ENCODE data around the gene GPR146. TPM values are rescaled to one million over a fixed set of nuclear protein-coding genes. Genes with fewer than 3 reads are reported as not detected.

Gene GPR146
- total RNA-seq, 1 donor from 2014 or later = 2.2 TPM

DNA sequence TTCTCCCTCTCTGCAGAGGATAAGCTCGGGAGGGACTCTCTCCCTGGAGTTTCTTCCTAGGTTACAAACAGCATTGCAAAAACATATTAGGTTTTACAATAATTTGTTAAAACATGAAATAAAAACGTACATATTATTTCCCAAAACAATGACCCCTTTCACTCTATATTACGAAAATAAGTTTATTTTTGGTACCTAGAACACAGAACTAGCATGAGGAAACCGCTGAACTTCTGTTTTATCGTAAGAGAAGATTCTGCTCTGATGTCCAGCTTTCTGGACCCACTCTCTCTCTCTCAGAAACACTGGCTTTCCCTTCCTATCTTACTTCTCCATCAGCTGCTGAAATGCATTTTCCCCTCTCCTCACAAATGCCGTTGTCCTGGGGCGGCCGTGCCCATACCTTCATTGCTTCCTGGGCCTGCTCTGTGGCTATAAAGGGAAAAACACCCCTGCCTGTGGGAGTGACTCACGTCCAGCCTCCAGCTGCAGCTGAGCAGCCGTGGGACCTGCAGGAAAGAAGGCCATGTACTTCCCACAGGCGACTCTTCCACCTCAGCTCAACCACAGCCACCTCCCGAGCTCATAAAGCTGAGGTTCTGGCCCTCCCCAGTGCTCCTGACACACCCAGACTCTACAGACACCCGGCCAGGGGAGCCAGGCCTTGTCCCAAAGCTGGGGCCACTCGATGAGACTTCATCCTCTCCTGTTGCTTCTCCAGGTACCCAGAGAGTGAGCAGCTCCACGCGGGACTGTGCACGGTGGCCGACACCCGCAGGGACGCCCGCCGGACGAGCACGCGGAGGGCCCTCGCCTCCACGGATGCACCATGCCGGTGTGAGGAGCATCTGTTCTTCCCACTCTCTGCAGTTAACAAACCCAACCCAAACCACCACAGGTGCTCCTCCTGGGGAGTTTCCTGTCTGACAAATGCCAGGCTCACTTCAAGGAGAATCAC lies 46.6 kb downstream of the GPR146 start:
- DNase-seq (ENCODE audit: low read depth) = peak; percentile 54

DNA sequence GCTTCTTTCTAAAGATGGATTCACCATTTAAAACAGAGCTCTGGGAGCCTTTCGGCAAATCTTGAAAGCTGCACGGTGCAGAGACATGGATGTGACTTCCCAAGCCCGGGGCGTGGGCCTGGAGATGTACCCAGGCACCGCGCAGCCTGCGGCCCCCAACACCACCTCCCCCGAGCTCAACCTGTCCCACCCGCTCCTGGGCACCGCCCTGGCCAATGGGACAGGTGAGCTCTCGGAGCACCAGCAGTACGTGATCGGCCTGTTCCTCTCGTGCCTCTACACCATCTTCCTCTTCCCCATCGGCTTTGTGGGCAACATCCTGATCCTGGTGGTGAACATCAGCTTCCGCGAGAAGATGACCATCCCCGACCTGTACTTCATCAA lies 47.3 kb downstream of the GPR146 start:
- DNase-seq (ENCODE audit: low read depth) = no peak

DNA sequence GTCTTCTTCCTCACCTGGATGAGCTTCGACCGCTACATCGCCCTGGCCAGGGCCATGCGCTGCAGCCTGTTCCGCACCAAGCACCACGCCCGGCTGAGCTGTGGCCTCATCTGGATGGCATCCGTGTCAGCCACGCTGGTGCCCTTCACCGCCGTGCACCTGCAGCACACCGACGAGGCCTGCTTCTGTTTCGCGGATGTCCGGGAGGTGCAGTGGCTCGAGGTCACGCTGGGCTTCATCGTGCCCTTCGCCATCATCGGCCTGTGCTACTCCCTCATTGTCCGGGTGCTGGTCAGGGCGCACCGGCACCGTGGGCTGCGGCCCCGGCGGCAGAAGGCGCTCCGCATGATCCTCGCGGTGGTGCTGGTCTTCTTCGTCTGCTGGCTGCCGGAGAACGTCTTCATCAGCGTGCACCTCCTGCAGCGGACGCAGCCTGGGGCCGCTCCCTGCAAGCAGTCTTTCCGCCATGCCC lies 47.9 kb downstream of the GPR146 start:
- no peak for DNase-seq (ENCODE audit: low read depth)

DNA sequence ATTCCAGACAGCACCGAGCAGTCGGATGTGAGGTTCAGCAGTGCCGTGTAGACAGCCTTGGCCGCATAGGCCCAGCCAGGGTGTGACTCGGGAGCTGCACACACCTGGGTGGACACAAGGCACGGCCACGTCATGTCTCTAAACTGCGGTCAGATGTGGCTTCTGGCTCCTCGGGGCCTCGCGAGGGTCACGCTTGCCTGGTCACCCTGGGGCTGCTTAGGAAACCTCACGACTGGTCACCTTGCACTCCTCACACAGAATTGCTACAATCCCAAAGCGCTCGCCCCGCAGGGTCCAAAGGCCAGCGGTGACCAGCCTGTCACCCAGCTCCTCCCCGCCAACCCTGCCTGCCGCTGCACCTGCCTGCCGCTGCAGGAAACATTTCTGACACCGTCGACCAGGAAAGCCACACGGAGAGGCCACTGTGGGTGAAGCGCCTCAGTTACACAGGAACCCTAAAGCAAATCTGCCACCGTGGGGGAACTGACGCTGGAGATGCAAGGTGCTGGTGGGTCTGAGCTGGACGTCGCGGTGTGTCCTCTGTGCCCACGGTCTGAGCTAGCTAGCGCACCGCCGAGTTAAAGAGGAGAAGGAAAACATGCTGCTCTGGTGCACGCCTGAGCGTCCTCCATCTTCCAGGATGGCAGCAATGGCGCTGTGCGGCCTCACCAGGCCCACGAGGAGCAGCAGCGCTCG lies 48.6 kb downstream of the GPR146 start:
- DNase-seq (ENCODE audit: low read depth) = no peak

DNA sequence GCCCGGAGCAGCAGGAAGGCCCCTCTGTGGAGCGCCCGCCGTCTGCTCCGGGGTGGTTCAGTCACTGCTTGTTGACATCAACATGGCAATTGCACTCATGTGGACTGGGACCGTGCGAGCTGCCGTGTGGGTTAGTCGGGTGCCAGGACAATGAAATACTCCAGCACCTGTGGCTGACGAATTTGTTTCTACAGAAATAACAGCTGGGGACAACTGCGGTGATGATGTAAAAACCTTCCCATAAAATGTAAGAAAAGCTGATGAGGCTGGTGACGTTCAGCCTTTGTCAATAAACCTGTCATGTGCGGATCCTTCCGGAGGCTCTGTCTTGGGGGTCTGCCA lies 49.1 kb downstream of the GPR146 start:
- DNase-seq (ENCODE audit: low read depth) = no peak

DNA sequence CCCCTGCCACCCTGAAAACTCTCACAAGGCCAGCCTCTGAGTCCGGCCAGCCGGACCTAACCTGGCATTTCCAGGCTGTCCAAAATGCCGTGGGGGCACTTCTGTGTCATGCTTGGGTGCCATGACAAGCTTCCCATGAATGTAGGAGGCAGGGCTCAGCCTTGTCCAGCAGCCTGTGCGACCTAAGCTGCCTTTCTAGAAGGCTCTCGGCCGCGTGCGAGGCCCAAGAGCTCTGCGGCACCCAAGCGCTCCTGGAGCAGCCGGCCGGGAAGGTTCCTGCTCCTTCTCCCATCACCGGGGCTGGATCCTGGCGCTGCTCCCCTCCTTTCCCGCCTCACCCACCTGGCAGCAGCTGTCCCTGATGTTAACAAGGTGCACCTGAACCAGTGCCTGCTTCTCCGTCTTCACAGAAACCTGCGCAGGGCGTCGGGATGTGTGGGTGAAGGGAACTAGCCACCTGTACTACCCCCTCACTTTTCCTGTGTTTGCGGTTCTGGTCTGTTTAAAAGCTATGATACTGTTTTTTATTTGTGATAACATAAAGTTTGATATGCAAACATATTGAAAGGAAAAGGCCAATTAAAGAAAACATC lies 49.7 kb downstream of the GPR146 start:
- no peak for DNase-seq (ENCODE audit: low read depth)

DNA sequence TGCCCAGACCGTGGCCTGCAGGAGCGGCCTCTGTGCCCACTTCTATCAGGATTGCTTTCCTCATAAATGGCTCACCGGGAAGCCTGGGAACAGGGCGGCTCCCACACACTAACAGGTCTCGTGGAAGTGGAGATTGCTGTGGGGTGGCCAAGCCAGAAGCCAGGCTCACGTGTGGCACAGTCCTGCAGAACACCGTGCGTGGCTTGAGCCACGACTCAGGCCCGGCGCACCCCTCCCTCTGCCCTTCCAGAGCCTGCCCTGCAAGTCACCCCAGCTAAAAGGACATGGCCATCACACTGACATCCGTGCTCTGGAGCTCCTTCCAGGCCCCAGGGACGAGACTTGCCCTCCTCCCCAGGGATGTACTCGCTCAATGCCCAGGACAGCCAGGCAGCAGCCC lies 50.5 kb downstream of the GPR146 start:
- no peak for DNase-seq (ENCODE audit: low read depth)

DNA sequence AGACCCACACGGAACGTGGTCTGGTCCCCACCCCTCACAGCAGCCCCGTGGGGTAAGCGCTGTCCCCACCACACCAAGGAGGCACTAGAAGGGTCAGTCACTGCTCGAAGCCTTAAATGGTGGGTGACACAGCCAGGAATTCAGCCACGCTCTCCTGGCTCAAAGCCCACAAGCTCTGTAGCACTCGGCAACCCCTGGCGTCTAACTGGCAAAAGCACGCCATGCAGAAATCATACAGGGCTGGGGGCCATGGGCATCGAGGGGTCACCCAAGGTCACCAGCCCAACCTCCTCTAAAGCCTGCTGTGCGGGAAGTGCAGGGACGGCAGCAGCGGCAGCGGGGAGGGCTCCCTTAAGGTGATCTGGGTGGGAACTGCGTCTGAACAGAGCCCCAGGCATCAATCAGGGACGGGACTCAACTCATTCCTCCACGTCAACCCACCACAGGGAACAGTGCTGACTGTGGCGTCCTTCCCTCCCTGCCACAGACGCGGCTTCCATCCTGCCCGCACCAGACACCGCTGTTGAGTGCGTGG lies 51.3 kb downstream of the GPR146 start:
- no peak for DNase-seq (ENCODE audit: low read depth)

DNA sequence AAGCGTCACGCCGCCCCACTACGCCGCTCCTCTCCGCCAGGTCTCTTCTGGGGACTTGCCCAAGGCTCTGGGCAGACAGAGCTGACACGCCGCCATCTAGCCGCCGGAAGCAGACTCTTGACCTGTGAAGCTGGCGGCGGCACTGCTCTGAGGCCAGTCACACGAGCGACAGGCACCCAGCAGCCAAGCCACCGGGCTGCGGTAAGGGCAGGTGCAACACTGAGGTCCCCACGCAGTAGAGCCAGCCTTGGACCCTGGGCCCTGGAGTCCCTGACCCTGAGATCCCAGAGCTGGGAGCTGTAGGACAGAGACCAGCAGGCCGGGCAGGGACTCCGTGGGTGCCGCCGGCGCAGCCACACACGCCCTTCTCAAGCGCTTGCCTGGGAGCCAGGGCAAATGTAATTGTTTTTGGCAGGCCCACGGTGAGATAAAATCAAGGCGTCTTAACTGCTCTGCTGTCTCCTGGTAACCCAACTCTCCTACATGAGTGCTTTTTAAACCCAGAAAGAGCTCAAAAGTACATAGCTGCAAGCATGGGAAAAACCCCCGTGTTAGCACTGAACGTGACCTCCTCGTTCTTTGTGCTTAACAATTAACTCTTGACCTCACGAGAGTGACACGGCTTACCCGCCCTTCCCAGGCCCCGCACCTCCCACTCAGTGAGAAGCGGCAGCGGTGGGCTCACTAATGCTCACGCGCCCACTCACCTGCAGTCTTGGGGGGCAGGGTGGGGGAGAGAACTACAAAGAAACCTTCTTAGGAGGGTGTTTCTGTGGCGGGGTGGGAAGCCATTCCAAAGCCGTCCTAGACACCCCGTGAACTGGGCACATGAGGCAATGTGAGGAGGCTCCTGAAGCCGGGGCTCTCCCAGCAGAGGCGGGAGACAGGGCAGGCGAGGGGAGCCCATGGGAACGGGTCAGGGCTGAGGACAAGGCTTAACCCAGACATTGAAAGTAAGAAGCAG lies 52.1 kb downstream of the GPR146 start:
- DNase-seq (ENCODE audit: low read depth) = no peak

DNA sequence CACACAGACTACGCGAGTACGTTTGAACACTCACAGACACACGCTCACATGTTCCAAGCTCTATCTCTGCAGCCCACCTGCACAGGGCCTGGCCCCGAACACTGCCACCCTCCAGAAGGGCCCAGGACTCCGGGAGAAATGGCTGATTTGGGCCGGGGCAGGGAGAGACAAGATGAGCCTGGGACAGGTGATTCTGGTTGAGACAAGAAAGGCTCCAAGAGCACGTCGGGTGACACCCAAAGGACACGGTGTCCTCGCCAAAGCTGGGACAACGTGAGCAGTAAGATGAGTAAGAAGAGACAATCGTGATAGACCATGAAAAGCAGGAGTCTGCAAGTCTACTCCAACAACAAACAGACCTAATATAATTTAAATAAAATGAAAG lies 52.8 kb downstream of the GPR146 start:
- no peak for DNase-seq (ENCODE audit: low read depth)

DNA sequence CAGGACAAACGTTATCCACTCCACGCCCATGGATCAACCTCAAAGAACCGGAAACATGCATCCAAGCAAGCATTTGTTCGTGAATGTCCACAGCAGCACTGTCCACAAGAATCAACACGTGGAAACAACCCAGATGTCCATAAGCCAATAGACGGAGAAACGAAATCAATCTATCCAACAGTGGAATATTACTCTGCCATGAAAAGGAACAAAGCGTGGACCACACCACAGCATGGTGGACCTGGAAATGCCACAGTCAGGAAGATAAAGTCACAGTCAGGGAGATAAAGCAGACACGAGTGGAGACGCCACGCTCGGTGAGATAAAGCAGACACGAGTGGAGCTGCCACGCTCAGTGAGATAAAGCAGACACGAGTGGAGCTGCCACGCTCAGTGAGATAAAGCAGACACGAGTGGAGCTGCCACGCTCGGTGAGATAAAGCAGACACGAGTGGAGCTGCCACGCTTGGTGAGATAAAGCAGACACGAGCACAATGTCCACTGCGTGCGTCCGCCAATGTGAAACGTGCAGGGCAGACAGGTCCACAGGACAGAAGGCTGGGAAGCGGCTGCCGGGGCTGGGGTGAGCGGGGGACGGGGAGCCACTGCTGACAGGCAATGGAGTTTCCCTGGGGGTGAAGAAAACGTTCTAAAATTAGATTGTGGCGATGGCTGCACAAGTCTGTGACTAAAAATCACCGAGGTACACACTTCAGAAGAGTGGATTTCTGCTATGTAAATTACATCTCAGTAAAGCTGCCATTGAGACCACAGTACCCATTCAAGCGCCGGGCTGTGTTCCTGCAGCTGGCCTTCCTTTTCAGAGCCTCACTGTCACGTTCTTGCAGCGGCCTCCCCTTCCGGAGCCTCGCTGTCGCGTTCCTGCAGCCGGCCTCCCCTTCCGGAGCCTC lies 54.2 kb downstream of the GPR146 start:
- no peak for DNase-seq (ENCODE audit: low read depth)

DNA sequence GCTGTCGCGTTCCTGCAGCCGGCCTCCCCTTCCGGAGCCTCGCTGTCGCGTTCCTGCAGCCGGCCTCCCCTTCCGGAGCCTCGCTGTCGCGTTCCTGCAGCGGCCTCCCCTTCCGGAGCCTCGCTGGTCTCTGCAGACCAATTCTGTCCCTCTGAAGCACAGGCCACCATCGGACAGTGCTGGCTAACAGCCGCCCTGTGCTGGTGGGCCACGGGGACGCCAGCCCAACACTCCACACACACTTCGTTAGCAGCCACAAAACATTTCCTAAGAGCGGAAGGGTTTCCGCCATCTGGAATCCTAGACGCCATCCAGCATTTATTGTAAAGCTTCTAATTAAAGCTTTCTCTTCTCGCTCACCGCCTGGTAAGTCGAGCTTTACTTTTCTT lies 54.8 kb downstream of the GPR146 start:
- DNase-seq (ENCODE audit: low read depth) = no peak

DNA sequence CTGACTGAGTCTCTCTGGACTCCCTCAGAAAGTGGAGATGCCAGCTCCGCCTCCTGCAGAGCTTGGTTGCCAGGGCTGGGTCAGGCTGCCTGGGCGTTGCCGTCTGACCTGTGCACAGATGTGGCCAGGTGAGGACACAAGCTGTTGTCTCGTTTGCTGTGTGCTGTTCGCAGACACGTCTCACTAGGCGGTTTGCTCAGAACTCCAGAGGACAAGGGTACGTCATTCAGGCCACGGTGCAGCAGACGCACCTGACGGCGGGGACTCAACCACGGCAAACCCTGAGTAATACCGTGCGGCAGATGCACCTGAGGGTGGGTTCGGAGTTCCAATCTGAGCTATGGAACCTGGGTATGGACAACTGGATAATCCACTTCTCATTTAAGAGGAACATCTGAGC lies 55.3 kb downstream of the GPR146 start:
- DNase-seq (ENCODE audit: low read depth) = no peak

DNA sequence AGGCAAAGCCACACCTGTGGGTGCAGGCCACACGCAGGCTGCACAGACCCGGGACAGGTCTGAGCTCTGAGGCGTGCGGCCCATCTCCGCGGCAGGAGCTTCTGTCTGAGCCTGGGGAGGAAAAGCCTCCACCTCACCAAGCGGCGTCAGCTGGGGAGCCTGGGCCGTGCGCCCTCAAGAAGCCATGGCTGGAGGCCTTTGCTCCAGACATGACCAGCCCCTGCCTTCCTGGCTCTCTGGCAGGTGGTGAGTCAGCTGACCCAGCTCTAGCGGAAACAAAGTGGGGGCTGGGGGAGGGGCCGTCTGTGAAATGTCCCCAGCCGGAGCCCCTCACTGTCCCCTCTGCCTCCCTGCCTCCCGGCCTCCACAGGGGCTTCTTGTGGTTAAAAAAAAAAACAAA lies 56.0 kb downstream of the GPR146 start:
- peak; percentile 28 for DNase-seq (ENCODE audit: low read depth)

DNA sequence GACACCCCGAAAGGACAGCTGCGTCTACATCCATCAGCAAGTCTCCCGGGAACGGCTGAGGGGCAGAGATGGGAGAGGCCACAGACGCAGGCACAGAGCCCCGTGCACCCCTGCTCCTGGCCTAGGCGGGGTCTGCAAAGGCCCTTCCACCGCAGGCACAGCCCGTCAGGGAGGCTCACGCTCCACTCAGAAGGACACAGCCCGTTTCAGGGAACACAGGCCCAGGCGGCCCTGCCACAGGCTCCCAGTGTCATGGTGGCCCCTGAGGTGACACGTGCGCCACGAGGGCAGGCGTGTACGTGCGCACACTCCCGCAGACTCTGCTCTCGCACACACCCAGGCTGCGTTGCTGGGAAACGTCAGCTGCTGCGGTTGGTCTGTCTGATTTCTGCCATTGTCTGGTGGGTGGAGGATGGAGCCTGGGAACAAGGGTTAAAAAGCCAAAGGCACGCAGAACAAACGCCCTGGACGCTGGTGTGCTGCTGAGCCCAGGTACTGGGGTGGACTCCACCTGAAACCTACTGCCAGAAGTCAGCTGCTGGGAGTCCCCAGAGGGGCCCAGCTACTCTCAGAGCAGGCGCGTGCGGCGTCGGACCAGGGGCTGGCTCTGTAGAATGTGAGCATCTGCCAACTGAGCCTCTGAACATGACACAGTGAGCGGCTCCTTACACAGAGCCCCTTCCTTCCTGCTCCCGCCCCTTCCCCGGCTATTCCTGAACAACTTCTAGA lies 56.7 kb downstream of the GPR146 start:
- DNase-seq (ENCODE audit: low read depth) = no peak

DNA sequence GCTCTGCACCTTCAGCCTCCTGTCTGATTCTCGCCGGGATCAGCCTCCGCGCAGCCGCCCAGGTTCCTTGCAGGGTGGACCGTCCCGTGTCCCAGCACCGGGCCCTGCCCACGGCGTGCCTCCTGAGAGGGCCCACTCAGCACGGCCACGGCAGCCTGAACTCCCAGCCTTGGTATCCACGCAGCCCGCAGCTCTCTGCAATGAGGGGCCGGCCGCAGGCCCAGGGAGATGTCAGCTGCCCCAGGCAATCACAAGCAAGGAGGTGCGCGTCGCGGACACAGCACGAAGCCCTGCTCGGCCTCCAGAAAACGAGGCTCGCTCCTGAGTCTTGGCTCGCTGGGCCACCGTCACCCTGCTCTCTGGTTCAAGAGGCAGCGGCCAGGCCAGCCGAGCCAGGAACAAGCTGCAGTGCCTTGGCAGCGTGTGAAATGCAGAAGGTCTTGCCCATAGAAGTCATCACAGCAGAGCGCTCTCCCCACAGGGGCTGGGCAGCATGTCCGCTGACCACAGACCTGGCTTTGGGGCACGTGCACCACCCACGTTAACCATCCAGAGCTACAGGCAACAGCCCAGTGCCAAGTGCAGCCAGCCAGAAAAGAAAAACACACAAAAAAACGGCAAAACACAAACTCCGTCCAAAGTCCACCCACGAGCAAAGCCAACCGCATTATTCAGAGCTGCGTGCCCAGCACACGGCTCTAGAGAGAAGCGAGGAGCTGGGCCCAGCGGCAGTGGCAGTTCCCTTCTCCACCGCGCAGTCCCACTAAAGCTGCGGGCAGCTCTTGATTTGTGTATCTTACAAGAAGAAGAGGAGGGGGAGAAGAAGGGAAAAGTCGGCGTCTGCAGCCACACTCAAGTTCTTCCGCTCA lies 57.5 kb downstream of the GPR146 start:
- DNase-seq (ENCODE audit: low read depth) = no peak

DNA sequence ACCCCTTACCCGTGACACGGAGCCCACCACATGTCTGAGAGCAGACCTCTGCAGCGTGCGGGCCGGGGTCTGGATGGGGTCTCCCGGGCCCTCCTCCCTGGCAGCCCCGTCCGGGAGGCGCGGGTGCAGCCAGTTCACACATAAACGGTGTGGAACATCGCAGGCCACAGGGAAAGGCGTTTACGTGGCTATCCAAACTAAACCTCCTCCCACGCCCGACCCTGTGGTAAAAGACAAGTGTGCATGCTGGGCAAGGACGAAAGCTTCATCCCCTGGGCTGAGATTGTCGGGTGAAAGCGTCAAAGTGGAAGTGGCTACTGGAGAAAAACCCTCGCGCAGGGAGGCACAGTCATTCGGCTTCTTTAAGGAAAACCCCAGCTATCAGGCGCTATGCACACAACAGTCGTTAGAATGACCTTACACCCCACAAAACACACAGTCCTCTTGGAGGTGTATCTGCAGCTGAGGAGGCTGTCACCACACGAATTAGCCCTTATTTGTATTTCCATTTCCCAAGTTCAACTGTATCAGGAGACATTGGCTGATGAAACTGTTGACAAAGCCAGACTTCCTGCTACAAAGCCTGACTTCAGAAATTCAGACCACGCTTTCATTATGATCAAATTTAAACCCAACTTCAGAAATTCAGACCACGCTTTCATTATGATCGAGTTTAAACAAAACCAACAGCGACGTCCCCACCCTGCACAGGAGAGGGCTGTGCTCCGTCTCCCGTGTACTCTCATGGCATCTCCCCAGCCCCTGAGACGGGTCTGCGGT lies 58.9 kb downstream of the GPR146 start:
- DNase-seq (ENCODE audit: low read depth) = no peak
